Activated naive CD8-positive, alpha-beta T cell treated with anti-CD3 and anti-CD28 coated beads, Interleukin-2, amount 50 U/mL, for 24 hours (primary cell): ENCODE data around the gene SLC39A9.
A peak's percentile ranks its signal among the peaks of the same experiment; 100 is the strongest.
"Not testable (repeated sequence)": the region's sequence is repeated elsewhere in the genome, so short reads cannot be mapped to it uniquely, and the experiment has no call there.

Experiments
- ATAC-seq: fragments of 150-1000 bp; cut with Tn5 transposase; one replicate; pipeline ENCODE4 v1.10.0; 2021
- DNase-seq: peaks from one replicate; pipeline ENCODE4 v3.0.0; 2021
- H3K27ac Mint-ChIP-seq: one replicate; pipeline ENCODE4 v1.8.0; 2021; ENCODE audit warnings: mild to moderate bottlenecking, mixed read lengths
- H3K27me3 Mint-ChIP-seq: one replicate; pipeline ENCODE4 v1.8.0; 2021; ENCODE audit warnings: mixed read lengths
- H3K36me3 Mint-ChIP-seq: one replicate; pipeline ENCODE4 v1.8.0; 2021; ENCODE audit warnings: low read depth, mixed read lengths
- H3K4me1 Mint-ChIP-seq: one replicate; pipeline ENCODE4 v1.8.0; 2021; ENCODE audit warnings: mixed read lengths
- H3K4me3 Mint-ChIP-seq: one replicate; pipeline ENCODE4 v1.8.0; 2021; ENCODE audit warnings: mild to moderate bottlenecking, moderate library complexity, mixed read lengths
- H3K9me3 Mint-ChIP-seq: one replicate; pipeline ENCODE4 v1.8.0; 2021; ENCODE audit warnings: mixed read lengths

SLC39A9 gene

DNA sequence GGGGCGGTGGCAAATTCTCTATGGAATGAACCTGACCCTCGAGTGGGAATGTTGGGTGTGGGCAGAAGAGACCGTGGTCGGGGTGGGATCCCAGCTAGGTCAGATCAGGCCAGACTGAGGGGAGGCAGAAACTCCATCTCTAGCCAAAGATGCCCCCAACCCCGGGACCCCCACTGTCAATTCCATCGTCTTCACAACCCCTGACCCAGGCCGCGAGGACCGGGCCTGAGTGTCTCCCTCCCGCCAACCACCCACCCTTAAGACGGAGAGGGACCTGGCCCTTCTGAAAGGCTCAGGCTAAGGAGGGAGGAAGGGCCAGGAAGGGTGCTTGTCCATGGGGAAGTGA is 86.8 kb downstream of the SLC39A9 start:
- Mint-ChIP-seq H3K4me1 (peaks cover 3% of the 10 kb centered on the region), H3K27me3 (peaks cover 50% of the 10 kb centered on the region), H3K4me3 (no peak overlapping the region), H3K27ac (no peak overlapping the region), H3K9me3 (no peaks in the 10 kb centered on the region), H3K36me3 (no peaks in the 10 kb centered on the region)
- DNase-seq, result no peak
- ATAC-seq, result no peak

DNA sequence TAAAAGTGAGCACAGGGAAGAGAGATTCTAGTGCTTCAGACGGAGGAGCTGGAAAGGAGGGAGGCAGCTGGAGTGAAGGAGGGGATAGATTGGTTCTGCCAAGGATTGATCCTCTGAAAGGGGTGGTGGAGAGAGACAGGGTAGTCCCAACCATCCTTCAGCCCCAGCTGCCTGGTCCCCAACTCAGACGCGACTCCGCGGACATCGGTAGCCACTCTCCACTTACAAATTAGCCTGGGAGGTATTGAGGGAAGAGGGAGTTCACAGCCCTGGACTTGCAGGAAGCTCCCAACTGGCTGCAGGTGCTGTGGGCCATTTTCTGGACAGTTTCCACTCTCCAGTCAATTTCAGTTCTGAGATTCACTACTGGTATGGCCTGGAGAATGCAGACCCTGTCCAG is 87.2 kb downstream of the SLC39A9 start:
- Mint-ChIP-seq H3K36me3 (no peaks in the 10 kb centered on the region), H3K4me1 (peaks cover 3% of the 10 kb centered on the region), H3K27ac (no peak overlapping the region), H3K9me3 (no peaks in the 10 kb centered on the region), H3K4me3 (no peak overlapping the region), H3K27me3 (peaks cover 50% of the 10 kb centered on the region)
- DNase-seq (no peak), ATAC-seq (peak; percentile 11)

DNA sequence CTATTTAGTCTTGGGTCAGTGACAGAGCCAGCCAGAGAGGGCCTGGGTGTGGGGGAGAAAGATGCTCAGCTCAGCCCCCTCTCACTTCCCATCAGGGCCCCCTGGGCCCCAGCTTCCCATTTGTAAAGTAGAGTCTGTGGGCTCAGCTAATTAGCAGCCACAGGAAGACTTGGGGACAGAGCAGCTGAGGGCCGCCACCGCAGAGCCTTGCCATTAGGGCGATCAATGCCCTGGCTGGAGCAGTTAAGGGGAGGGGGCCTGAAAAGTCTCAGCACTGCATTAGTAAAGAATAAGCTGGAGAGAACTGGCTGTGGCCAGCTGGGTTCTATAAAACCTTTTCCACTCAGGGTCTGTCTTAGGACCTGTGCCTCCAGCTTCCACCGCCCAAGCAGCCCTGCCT is 88.7 kb downstream of the SLC39A9 start:
- DNase-seq (no peak), ATAC-seq (no peak)
- peaks cover 47% of the 10 kb centered on the region for H3K27me3 Mint-ChIP-seq
- H3K27ac Mint-ChIP-seq, result no peak overlapping the region
- H3K36me3 Mint-ChIP-seq, result no peaks in the 10 kb centered on the region
- H3K9me3 Mint-ChIP-seq, result no peaks in the 10 kb centered on the region
- no peak overlapping the region for H3K4me3 Mint-ChIP-seq
- peaks cover 3% of the 10 kb centered on the region for H3K4me1 Mint-ChIP-seq

- Mint-ChIP-seq H3K36me3 (no peaks in the 10 kb centered on the region), H3K4me3 (no peak overlapping the region), H3K27ac (no peak overlapping the region), H3K9me3 (no peaks in the 10 kb centered on the region), H3K4me1 (peaks cover 3% of the 10 kb centered on the region), H3K27me3 (peaks cover 42% of the 10 kb centered on the region)
- ATAC-seq, result no peak
- no peak for DNase-seq
Measured at GRCh38 chr14:69487771-69488170, 89.3 kb downstream of the SLC39A9 start.

DNA sequence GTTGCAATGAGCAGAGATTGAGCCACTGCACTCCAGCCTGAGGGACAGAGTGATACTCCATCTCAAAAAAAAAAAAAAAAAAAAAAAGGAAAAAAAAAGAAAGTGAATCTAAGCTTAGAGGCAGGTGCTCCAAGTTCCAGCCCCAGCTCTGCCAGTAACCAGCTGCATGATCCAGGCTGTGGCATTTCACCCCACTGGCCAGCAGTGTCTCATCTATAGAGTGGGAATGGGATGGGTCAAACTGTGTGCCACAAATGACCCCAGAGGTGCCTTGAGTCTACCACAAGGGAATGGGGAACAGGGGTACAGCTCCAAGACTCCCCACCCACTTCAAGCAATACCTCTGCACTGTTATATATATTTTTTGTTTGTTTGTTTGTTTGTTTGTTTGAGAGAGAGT is 91.0 kb downstream of the SLC39A9 start:
- Mint-ChIP-seq H3K4me3 (no peak overlapping the region), H3K27me3 (peaks cover 30% of the 10 kb centered on the region)
- no peak for ATAC-seq

DNA sequence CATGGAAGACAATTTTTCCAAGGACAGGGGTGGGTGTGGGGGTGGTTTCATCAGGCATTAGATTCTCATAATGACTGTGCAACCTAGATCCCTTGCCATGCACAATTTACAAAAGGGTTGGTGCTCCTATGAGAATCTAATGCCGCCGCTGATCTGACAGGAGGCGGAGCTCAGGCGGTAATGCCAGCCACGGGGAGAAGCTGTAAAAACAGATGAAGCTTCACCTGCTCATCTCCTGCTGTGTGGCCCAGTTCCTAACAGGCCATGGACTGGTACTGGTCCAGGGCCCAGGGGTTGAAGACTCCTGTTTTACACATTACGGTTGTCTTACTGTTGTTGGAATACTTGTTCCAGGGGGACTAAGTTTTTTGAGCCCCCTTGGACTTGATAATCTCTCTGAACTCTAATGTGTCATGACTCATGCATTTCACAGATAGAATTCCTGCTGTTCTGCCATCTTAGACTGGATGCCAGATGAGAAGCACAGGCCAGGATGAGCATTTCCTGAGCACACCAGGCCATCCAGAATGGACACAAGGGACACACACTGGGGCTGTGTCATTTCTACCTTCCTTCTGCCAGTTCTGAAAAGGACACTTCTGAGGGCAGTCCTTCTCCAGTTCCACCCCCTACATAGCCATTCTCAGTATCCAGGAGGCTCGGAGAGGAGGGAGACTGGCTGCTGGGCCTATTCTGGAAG is 91.9 kb downstream of the SLC39A9 start:
- Mint-ChIP-seq H3K27me3 (peaks cover 26% of the 10 kb centered on the region), H3K4me1 (no peaks in the 10 kb centered on the region), H3K9me3 (no peaks in the 10 kb centered on the region), H3K27ac (no peak overlapping the region), H3K36me3 (no peaks in the 10 kb centered on the region), H3K4me3 (no peak overlapping the region)
- DNase-seq (no peak), ATAC-seq (no peak)

More for the DNA sequence above, 91.0 kb downstream of the SLC39A9 start:
- Mint-ChIP-seq H3K4me1 (no peaks in the 10 kb centered on the region), H3K36me3 (no peaks in the 10 kb centered on the region), H3K27ac (no peak overlapping the region), H3K9me3 (no peaks in the 10 kb centered on the region)
- no peak for DNase-seq

DNA sequence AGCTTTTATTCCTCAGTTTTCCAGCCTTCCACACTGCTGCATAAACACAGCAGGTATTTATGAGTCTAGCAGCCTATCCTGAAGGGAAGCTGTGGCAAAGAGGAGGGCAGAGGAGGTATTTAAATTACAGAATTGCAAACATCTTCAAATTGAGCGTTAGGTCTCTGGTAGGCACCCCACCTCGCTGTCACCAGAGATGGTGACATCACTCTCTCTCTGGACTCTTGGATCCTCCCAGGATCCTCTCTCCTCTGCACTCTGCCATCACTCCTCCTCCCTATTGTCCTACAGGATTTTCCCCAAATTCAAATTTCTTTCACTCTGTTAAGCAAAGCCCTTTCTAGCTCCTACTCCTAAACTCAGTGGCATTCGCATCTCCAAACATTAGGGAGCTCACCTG is 92.7 kb downstream of the SLC39A9 start:
- Mint-ChIP-seq H3K4me3 (no peak overlapping the region), H3K36me3 (no peaks in the 10 kb centered on the region), H3K27ac (no peak overlapping the region), H3K4me1 (no peaks in the 10 kb centered on the region), H3K9me3 (no peaks in the 10 kb centered on the region), H3K27me3 (peaks cover 18% of the 10 kb centered on the region)
- DNase-seq (no peak), ATAC-seq (no peak)

DNA sequence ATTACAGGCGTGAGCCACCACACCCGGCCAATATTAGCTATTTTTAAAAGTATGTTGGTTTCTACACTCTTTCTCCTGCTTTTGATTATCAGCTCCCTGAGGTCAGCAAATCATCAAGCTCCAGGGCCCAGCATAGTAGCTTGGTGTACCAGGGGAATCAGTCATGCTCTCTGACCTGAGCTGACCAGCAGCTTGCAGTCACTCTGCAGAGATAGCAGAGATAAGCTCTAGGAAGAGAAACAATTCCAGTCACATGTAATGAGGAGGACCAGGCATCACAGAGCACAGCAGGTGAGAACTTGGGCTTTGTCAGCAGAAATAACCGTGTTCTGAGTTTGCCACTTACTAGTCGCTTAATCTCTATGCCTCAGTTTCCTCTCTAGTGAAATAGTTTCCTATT is 94.5 kb downstream of the SLC39A9 start:
- no peak overlapping the region for H3K4me3 Mint-ChIP-seq
- DNase-seq, result no peak
- H3K27ac Mint-ChIP-seq, result no peak overlapping the region
- no peaks in the 10 kb centered on the region for H3K4me1 Mint-ChIP-seq
- no peaks in the 10 kb centered on the region for H3K9me3 Mint-ChIP-seq
- H3K27me3 Mint-ChIP-seq, result peaks cover 5% of the 10 kb centered on the region
- no peaks in the 10 kb centered on the region for H3K36me3 Mint-ChIP-seq
- ATAC-seq, result no peak

DNA sequence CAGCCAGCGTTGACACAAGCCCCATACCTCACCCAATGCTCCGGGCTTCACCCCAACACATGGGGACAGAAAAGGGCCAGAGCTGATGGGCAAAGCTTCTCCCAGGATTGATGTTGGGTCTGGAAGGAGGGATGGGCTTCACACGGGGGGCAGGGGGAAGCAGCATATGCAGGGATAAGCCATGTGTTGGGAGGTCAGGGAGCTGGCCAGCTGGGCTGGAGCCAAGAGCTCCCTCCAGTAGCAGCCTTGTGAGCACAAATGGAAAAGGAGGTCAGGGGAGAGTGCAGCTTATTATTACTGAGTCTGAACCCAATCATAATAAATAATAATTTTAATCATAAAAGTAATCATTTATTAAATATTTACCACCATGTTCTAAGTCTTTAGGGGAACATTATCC is 95.3 kb downstream of the SLC39A9 start:
- H3K36me3 Mint-ChIP-seq, result no peaks in the 10 kb centered on the region
- no peak for DNase-seq
- no peaks in the 10 kb centered on the region for H3K4me1 Mint-ChIP-seq
- H3K4me3 Mint-ChIP-seq, result no peak overlapping the region
- H3K27ac Mint-ChIP-seq, result no peak overlapping the region
- no peak for ATAC-seq
- H3K27me3 Mint-ChIP-seq, result peaks cover 2% of the 10 kb centered on the region
- no peaks in the 10 kb centered on the region for H3K9me3 Mint-ChIP-seq

DNA sequence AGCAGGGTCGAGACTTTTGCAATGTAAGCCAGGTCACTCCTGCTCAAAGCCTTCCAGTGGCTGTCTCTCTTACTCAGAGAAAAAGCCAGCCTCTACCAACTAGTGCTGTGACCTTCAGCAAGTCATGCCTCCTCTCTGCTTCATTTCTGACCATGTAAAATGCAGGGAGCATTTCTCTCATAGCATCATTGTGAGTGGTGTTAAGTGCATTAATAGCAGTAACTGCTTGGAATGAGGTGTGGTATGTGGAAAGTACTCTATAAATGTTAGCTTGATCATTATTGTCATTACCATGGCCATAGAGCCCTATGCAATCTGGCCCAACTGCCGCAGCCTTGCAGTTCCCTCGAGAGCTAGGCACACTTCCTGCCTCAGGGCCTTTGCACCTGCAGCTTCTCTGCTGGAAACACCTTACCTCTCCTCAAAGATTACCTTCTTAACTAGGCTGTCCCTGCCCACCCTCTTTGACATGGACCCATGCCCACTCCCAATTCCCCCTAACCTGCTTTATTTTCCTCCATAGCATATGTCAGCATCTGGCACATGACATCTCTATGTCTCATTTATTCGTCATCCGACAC is 96.9 kb downstream of the SLC39A9 start:
- Mint-ChIP-seq H3K27ac (no peak overlapping the region), H3K4me3 (no peak overlapping the region), H3K9me3 (no peaks in the 10 kb centered on the region), H3K4me1 (no peaks in the 10 kb centered on the region), H3K27me3 (no peaks in the 10 kb centered on the region), H3K36me3 (no peaks in the 10 kb centered on the region)
- DNase-seq, result no peak
- no peak for ATAC-seq

DNA sequence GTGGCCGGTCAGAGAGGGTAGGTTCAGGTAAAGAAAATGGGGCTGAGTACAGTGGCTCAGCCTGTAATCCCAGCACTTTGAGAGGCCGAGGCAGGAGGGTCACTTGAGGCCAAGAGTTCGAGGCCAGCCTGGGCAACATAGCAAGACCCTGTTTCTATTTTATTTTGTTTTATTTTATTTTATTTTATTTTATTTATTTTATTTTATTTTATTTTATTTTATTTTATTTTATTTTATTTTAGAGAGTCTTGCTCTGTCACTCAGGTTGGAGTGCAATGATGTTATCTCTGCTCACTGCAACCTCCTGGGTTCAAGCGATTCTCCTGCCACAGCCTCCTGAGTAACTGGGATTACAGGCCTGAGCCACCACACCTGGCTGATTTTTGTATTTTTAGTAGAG is 99.4 kb downstream of the SLC39A9 start:
- not testable (repeated sequence) for ATAC-seq, H3K27me3 Mint-ChIP-seq, H3K36me3 Mint-ChIP-seq, H3K27ac Mint-ChIP-seq, H3K4me3 Mint-ChIP-seq, DNase-seq, H3K4me1 Mint-ChIP-seq, H3K9me3 Mint-ChIP-seq

DNA sequence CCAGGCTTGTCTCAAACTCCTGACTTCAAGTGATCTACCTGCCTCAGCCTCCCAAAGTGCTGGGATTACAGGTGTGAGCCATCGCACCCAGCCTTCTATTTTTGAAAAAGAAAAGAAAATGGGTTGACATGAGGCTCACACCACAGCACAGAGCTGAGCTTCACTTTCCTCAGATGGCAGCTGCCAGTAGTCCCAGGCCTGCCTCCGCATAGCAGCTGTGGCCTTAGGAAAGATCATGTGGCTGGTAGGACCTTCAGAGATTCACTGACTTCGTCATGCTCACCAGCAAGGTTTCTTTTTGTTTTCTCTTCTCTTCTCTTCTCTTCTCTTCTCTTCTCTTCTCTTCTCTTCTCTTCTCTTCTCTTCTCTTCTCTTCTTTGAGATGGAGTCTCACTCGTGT is 99.8 kb downstream of the SLC39A9 start:
- H3K36me3 Mint-ChIP-seq, H3K4me1 Mint-ChIP-seq, H3K4me3 Mint-ChIP-seq, ATAC-seq, DNase-seq, H3K27ac Mint-ChIP-seq, H3K9me3 Mint-ChIP-seq, H3K27me3 Mint-ChIP-seq: not testable (repeated sequence)

- Mint-ChIP-seq H3K27ac (no peak overlapping the region), H3K4me3 (no peak overlapping the region), H3K36me3 (no peaks in the 10 kb centered on the region), H3K9me3 (no peaks in the 10 kb centered on the region), H3K27me3 (no peaks in the 10 kb centered on the region), H3K4me1 (no peaks in the 10 kb centered on the region)
- no peak for ATAC-seq
- DNase-seq, result no peak
Measured at GRCh38 chr14:69499436-69499835, 100.9 kb downstream of the SLC39A9 start.

- ATAC-seq, result no peak
- H3K36me3 Mint-ChIP-seq, result no peaks in the 10 kb centered on the region
- H3K9me3 Mint-ChIP-seq, result no peaks in the 10 kb centered on the region
- H3K27me3 Mint-ChIP-seq, result no peaks in the 10 kb centered on the region
- H3K27ac Mint-ChIP-seq, result no peak overlapping the region
- no peak for DNase-seq
- no peak overlapping the region for H3K4me3 Mint-ChIP-seq
- no peaks in the 10 kb centered on the region for H3K4me1 Mint-ChIP-seq
Measured at GRCh38 chr14:69500096-69500495, 101.6 kb downstream of the SLC39A9 start.

- H3K27ac Mint-ChIP-seq, result no peak overlapping the region
- no peaks in the 10 kb centered on the region for H3K9me3 Mint-ChIP-seq
- ATAC-seq, result no peak
- H3K4me1 Mint-ChIP-seq, result no peaks in the 10 kb centered on the region
- H3K36me3 Mint-ChIP-seq, result no peaks in the 10 kb centered on the region
- no peak for DNase-seq
- H3K27me3 Mint-ChIP-seq, result no peaks in the 10 kb centered on the region
- H3K4me3 Mint-ChIP-seq, result no peak overlapping the region
Measured at GRCh38 chr14:69500736-69501135, 102.2 kb downstream of the SLC39A9 start.

- no peak overlapping the region for H3K27ac Mint-ChIP-seq
Measured at GRCh38 chr14:69501423-69501838, 102.9 kb downstream of the SLC39A9 start.

More at GRCh38 chr14:69501423-69501838, 102.9 kb downstream of the SLC39A9 start:
- no peak for DNase-seq
- ATAC-seq, result no peak
- no peaks in the 10 kb centered on the region for H3K9me3 Mint-ChIP-seq
- H3K4me1 Mint-ChIP-seq, result no peaks in the 10 kb centered on the region
- H3K36me3 Mint-ChIP-seq, result no peaks in the 10 kb centered on the region
- no peak overlapping the region for H3K4me3 Mint-ChIP-seq
- no peaks in the 10 kb centered on the region for H3K27me3 Mint-ChIP-seq
